Duodenal mucosa (tissue), 2 donors: Measurements from ENCODE around the gene CSF1R.
A peak's percentile ranks its signal among the peaks of the same experiment; 100 is the strongest.

Source experiments
- H3K27ac ChIP-seq: one replicate; pipeline ENCODE4 v1.7.0; 2013; ENCODE audit warnings: low read depth, low read length
- H3K27me3 ChIP-seq, 2 donors: one replicate each; pipeline ENCODE4 v1.7.0; 2013; ENCODE audit warnings: low read length in 2 of 2, control low read depth in 1 of 2; ENCODE audit not compliant: insufficient read depth in 2 of 2, control insufficient read depth in 1 of 2
- H3K36me3 ChIP-seq, 2 donors: one replicate each; pipeline ENCODE4 v1.7.0; 2013; ENCODE audit warnings: low read length in 2 of 2, control low read depth in 1 of 2; ENCODE audit not compliant: insufficient read depth in 2 of 2, control insufficient read depth in 1 of 2
- H3K4me1 ChIP-seq, 2 donors: one replicate each; pipeline ENCODE4 v1.7.0; 2013; ENCODE audit warnings: low read length in 2 of 2, control low read depth in 1 of 2; ENCODE audit not compliant: insufficient read depth in 2 of 2, control insufficient read depth in 1 of 2
- H3K4me3 ChIP-seq, 2 donors: one replicate each; pipeline ENCODE4 v1.7.0; 2013; ENCODE audit warnings: low read length in 2 of 2, low read depth in 1 of 2
- H3K9ac ChIP-seq, 2 donors: one replicate each; pipeline ENCODE4 v1.7.0; 2013; ENCODE audit warnings: low read length in 2 of 2, low read depth in 1 of 2
- H3K9me3 ChIP-seq, 2 donors: one replicate each; pipeline ENCODE4 v1.7.0; 2013; ENCODE audit warnings: low read length in 2 of 2, control low read depth in 1 of 2; ENCODE audit not compliant: control insufficient read depth in 1 of 2

CSF1R gene

GRCh38 chr5:150045549-150045948, 40.8 kb downstream of the CSF1R start:
- no peak overlapping the region for H3K27ac ChIP-seq
- no peak overlapping the region for H3K9ac ChIP-seq
- H3K36me3 ChIP-seq = peaks cover 55 to 92% of the 10 kb centered on the region in 2 donors
- H3K9me3 ChIP-seq = no peaks in the 10 kb centered on the region
- peaks cover 14 to 21% of the 10 kb centered on the region in 2 donors for H3K4me1 ChIP-seq
- H3K27me3 ChIP-seq = no peaks in the 10 kb centered on the region
- H3K4me3 ChIP-seq = no peak overlapping the region

- no peaks in the 10 kb centered on the region for H3K27me3 ChIP-seq
- no peak overlapping the region for H3K27ac ChIP-seq
- H3K36me3 ChIP-seq = peaks cover 51 to 87% of the 10 kb centered on the region in 2 donors
- peaks cover 14 to 21% of the 10 kb centered on the region in 2 donors for H3K4me1 ChIP-seq
- H3K9me3 ChIP-seq = no peaks in the 10 kb centered on the region
- H3K9ac ChIP-seq = no peak overlapping the region
- no peak overlapping the region for H3K4me3 ChIP-seq
Measured at GRCh38 chr5:150044712-150045111, 41.6 kb downstream of the CSF1R start.

- H3K4me1 ChIP-seq = peaks cover 14 to 21% of the 10 kb centered on the region in 2 donors
- H3K9ac ChIP-seq = no peak overlapping the region
- peak overlapping the region in 1 of 2 donors; percentile 9 for H3K4me3 ChIP-seq
- H3K36me3 ChIP-seq = peaks cover 47 to 83% of the 10 kb centered on the region in 2 donors
- no peaks in the 10 kb centered on the region for H3K27me3 ChIP-seq
- H3K27ac ChIP-seq = no peak overlapping the region
- no peaks in the 10 kb centered on the region for H3K9me3 ChIP-seq
Measured at GRCh38 chr5:150044329-150044681, 42.0 kb downstream of the CSF1R start.

- no peaks in the 10 kb centered on the region for H3K9me3 ChIP-seq
- no peak overlapping the region for H3K9ac ChIP-seq
- H3K36me3 ChIP-seq = peaks cover 44 to 82% of the 10 kb centered on the region in 2 donors
- H3K4me1 ChIP-seq = peaks cover 14 to 21% of the 10 kb centered on the region in 2 donors
- H3K27ac ChIP-seq = no peak overlapping the region
- H3K27me3 ChIP-seq = no peaks in the 10 kb centered on the region
- peak overlapping the region in 1 of 2 donors; percentile 9 for H3K4me3 ChIP-seq
Measured at GRCh38 chr5:150043657-150044328, 42.6 kb downstream of the CSF1R start.

- Histone ChIP-seq H3K9me3 (no peaks in the 10 kb centered on the region), H3K4me1 (peaks cover 14 to 21% of the 10 kb centered on the region in 2 donors), H3K27ac (no peak overlapping the region), H3K4me3 (no peak overlapping the region), H3K36me3 (peaks cover 33 to 78% of the 10 kb centered on the region in 2 donors), H3K9ac (no peak overlapping the region), H3K27me3 (no peaks in the 10 kb centered on the region)
Measured at GRCh38 chr5:150042459-150042858, 43.9 kb downstream of the CSF1R start.

- H3K4me3 ChIP-seq = no peak overlapping the region
- H3K9ac ChIP-seq = no peak overlapping the region
- no peak overlapping the region for H3K27ac ChIP-seq
- peaks cover 5 to 9% of the 10 kb centered on the region in 2 donors for H3K4me1 ChIP-seq
- peaks cover 49 to 82% of the 10 kb centered on the region in 2 donors for H3K36me3 ChIP-seq
- no peaks in the 10 kb centered on the region for H3K9me3 ChIP-seq
- H3K27me3 ChIP-seq = no peaks in the 10 kb centered on the region
Measured at GRCh38 chr5:150038547-150038946, 47.8 kb downstream of the CSF1R start.

GRCh38 chr5:150036513-150036912, 49.8 kb downstream of the CSF1R start:
- H3K36me3 ChIP-seq = peaks cover 63 to 84% of the 10 kb centered on the region in 2 donors
- H3K9me3 ChIP-seq = no peaks in the 10 kb centered on the region
- no peak overlapping the region for H3K9ac ChIP-seq
- no peak overlapping the region for H3K27ac ChIP-seq
- H3K27me3 ChIP-seq = no peaks in the 10 kb centered on the region
- no peak overlapping the region for H3K4me3 ChIP-seq
- no peaks in the 10 kb centered on the region for H3K4me1 ChIP-seq

GRCh38 chr5:150035139-150035895, 51.0 kb downstream of the CSF1R start:
- H3K4me3 ChIP-seq = no peak overlapping the region
- H3K9ac ChIP-seq = no peak overlapping the region
- peaks cover 62 to 85% of the 10 kb centered on the region in 2 donors for H3K36me3 ChIP-seq
- no peak overlapping the region for H3K27ac ChIP-seq
- H3K9me3 ChIP-seq = no peaks in the 10 kb centered on the region
- no peaks in the 10 kb centered on the region for H3K27me3 ChIP-seq
- no peaks in the 10 kb centered on the region for H3K4me1 ChIP-seq

- H3K9ac ChIP-seq = no peak overlapping the region
- H3K9me3 ChIP-seq = no peaks in the 10 kb centered on the region
- H3K27ac ChIP-seq = no peak overlapping the region
- no peaks in the 10 kb centered on the region for H3K4me1 ChIP-seq
- no peaks in the 10 kb centered on the region for H3K27me3 ChIP-seq
- no peak overlapping the region for H3K4me3 ChIP-seq
- H3K36me3 ChIP-seq = peaks cover 63 to 90% of the 10 kb centered on the region in 2 donors
Measured at GRCh38 chr5:150034662-150035061, 51.7 kb downstream of the CSF1R start.

GRCh38 chr5:150033334-150033733, 53.0 kb downstream of the CSF1R start:
- H3K27me3 ChIP-seq = no peaks in the 10 kb centered on the region
- H3K9ac ChIP-seq = no peak overlapping the region
- H3K9me3 ChIP-seq = no peaks in the 10 kb centered on the region
- no peaks in the 10 kb centered on the region for H3K4me1 ChIP-seq
- H3K4me3 ChIP-seq = no peak overlapping the region
- H3K27ac ChIP-seq = no peak overlapping the region
- peaks cover 59 to 92% of the 10 kb centered on the region in 2 donors for H3K36me3 ChIP-seq
